GM12878 (cell line): ENCODE measurements around the gene SLC9A3.

Experiments used
- CTCF ChIP-seq, 3 experiments: IDR thresholded peaks in 2 of 3; conservative IDR thresholded peaks in 1 of 3; 2 replicates each; pipeline ENCODE4 v1.5.1; 2011; ENCODE audit warnings: low read depth in 3 of 3, low read length in 3 of 3, mild to moderate bottlenecking in 3 of 3, control low read depth in 2 of 3, moderate library complexity in 2 of 3, inconsistent platforms in 1 of 3, mixed read lengths in 1 of 3; ENCODE audit not compliant: control insufficient read depth in 2 of 3, insufficient read depth in 1 of 3; ENCODE audit errors: extremely low read depth in 1 of 3
- EZH2 ChIP-seq: IDR thresholded peaks from 2 replicates; pipeline ENCODE4 v1.6.1; 2012; ENCODE audit warnings: low read depth, mild to moderate bottlenecking, control low read depth, inconsistent platforms, low read length, borderline replicate concordance; ENCODE audit not compliant: control insufficient read depth
- MTA2 ChIP-seq: fragments of 450-650 bp; IDR thresholded peaks from 2 replicates; pipeline ENCODE4 v1.6.1; 2016; ENCODE audit warnings: low read depth, mild to moderate bottlenecking, moderate library complexity
- MXI1 ChIP-seq: fragments of 150-350 bp; IDR thresholded peaks from 2 replicates; pipeline ENCODE4 v1.6.1; 2011; ENCODE audit warnings: low read depth, mild to moderate bottlenecking, inconsistent platforms, low read length, improper control_type of control experiment
- NFYB ChIP-seq: IDR thresholded peaks from 2 replicates; pipeline ENCODE4 v1.6.1; 2011; ENCODE audit warnings: low read depth, mild to moderate bottlenecking, low read length, improper control_type of control experiment, moderate library complexity; ENCODE audit not compliant: insufficient read depth
- REST ChIP-seq: IDR thresholded peaks from 2 replicates; pipeline ENCODE4 v1.6.1; 2012; ENCODE audit warnings: mild to moderate bottlenecking, low read depth, low read length
- TCF12 ChIP-seq: IDR thresholded peaks from 2 replicates; pipeline ENCODE4 v1.6.1; 2011; ENCODE audit warnings: low read depth, mild to moderate bottlenecking, low read length
- ZSCAN29 ChIP-seq: fragments of 450-650 bp; IDR thresholded peaks from 2 replicates; pipeline ENCODE4 v1.6.1; 2017; ENCODE audit warnings: mild to moderate bottlenecking, moderate library complexity

- TF ChIP-seq REST (no peak), CTCF (IDR thresholded peaks at IDR 0.05 in 2 of 3, conservative IDR thresholded peaks at IDR 0.05 in 1 of 3; ENCODE audit: control insufficient read depth in 2 of 3, extremely low read depth in 1 of 3, insufficient read depth in 1 of 3, low read depth in 3 of 3, low read length in 3 of 3) (no peak), TCF12 (no peak), MXI1 (no peak), EZH2 (no peak), NFYB (no peak), ZSCAN29 (no peak), MTA2 (no peak)
Measured at GRCh38 chr5:489689-490080, 34.6 kb downstream of the SLC9A3 start.
